Suprapubic skin (tissue), 4 donors: ENCODE measurements around the gene DLG1. TPM values are rescaled to one million over a fixed set of nuclear protein-coding genes. Genes with fewer than 3 reads are reported as not detected.

ENCODE experiments used
- DNase-seq, 2 donors: peaks; one replicate each; pipeline ENCODE4 v3.0.0-alpha.2; 2019; ENCODE audit warnings: low spot score in 2 of 2
- H3K27ac ChIP-seq: fragments of 200-600 bp; sonication (generic); one replicate; pipeline ENCODE4 v1.5.1; 2019
- H3K27me3 ChIP-seq: fragments of 200-600 bp; sonication (generic); one replicate; pipeline ENCODE4 v1.5.1; 2019
- H3K36me3 ChIP-seq: fragments of 200-600 bp; sonication (generic); one replicate; pipeline ENCODE4 v1.5.1; 2019
- H3K4me1 ChIP-seq: fragments of 200-600 bp; sonication (generic); one replicate; pipeline ENCODE4 v1.5.1; 2019
- H3K4me3 ChIP-seq: fragments of 200-600 bp; sonication (generic); one replicate; pipeline ENCODE4 v1.5.1; 2019; ENCODE audit warnings: mild to moderate bottlenecking
- H3K9me3 ChIP-seq: fragments of 200-600 bp; sonication (generic); one replicate; pipeline ENCODE4 v1.5.1; 2019
- CTCF ChIP-seq, 2 donors: fragments of 200-600 bp in 1 of 2; fragments of 450-650 bp in 1 of 2; sonication (generic) in 1 of 2; IDR thresholded peaks; one replicate each; pipeline ENCODE4 v1.5.1; 2016 to 2019; ENCODE audit warnings: antibody characterized with exemption in 2 of 2, mild to moderate bottlenecking in 1 of 2, moderate library complexity in 1 of 2
- EP300 ChIP-seq: sonication (generic); formaldehyde crosslinking; IDR thresholded peaks from one replicate; pipeline ENCODE4 v1.6.1; 2017; ENCODE audit warnings: antibody characterized with exemption
- POLR2A ChIP-seq, 2 donors: fragments of 450-650 bp; IDR thresholded peaks; one replicate each; pipeline ENCODE4 v1.6.1; 2017; ENCODE audit warnings: antibody characterized with exemption in 2 of 2, mild to moderate bottlenecking in 2 of 2, moderate library complexity in 2 of 2
- POLR2AphosphoS5 ChIP-seq, 3 donors: sonication (generic); formaldehyde crosslinking; IDR thresholded peaks; one replicate each; pipeline ENCODE4 v1.6.1; 2017; ENCODE audit warnings: antibody characterized with exemption in 3 of 3
- WGBS: methylation state at CpG from one replicate; pipeline ENCODE4 v1.1.5; 2018; 5-methylcytosine and 5-hydroxymethylcytosine counted together
- total RNA-seq, 4 donors: library from RNA; depleted of rRNA; stranded (reverse); fragments of >200 nt; gene quantifications; one replicate each; pipeline ENCODE4 v1.1.0, GENCODE V29; 2016

Gene DLG1
- 100 to 1,000 TPM in 2 of 4 donors, 10 to 100 TPM in 2; 86.2 to 140 (median 103) TPM for total RNA-seq

GRCh38 chr3:197298341-197298944 is at the start of gene DLG1:
Gene DLG1 (minus strand): TSS chr3:197298612. CDS start chr3:197297204, 1,408 bp downstream.
- WGBS = 0% methylated on average over 14 of the region's 29 CpGs
- H3K27ac ChIP-seq = peak within 1 kb of the TSS; percentile 94
- H3K27me3 ChIP-seq = no peaks in the 10 kb centered on the region
- H3K36me3 ChIP-seq = peaks cover 7% of the 10 kb centered on the region
- H3K9me3 ChIP-seq = no peaks in the 10 kb centered on the region
- H3K4me3 ChIP-seq = peak within 1 kb of the TSS; percentile 98
- TF ChIP-seq POLR2AphosphoS5 (IDR thresholded peaks at IDR 0.05) = peak in 2 of 3 donors; percentile 34 to 51
- TF ChIP-seq POLR2A (IDR thresholded peaks at IDR 0.05) = peak in 1 of 2 donors; percentile 38
- no peak for TF ChIP-seq EP300
- DNase-seq = peak; percentile 94 to 95
- H3K4me1 ChIP-seq = peaks cover 33% of the 10 kb centered on the region

- Histone ChIP-seq H3K4me1 (peaks cover 10% of the 10 kb centered on the region), H3K27ac (no peak overlapping the region), H3K4me3 (no peak overlapping the region), H3K27me3 (no peaks in the 10 kb centered on the region), H3K9me3 (no peaks in the 10 kb centered on the region), H3K36me3 (no peaks in the 10 kb centered on the region)
- WGBS = 95% methylated on average over 6 of the region's 6 CpGs
- TF ChIP-seq EP300 (no peak), POLR2AphosphoS5 (IDR thresholded peaks at IDR 0.05) (no peak), CTCF (IDR thresholded peaks at IDR 0.05) (no peak)
- no peak for DNase-seq
These were observed 49.6 kb upstream of the DLG1 start for GRCh38 chr3:197348014-197348413.

- H3K27ac ChIP-seq = no peak overlapping the region
- no peaks in the 10 kb centered on the region for H3K27me3 ChIP-seq
- H3K36me3 ChIP-seq = no peaks in the 10 kb centered on the region
- H3K4me3 ChIP-seq = no peak overlapping the region
- DNase-seq = no peak
- no peak for TF ChIP-seq POLR2AphosphoS5 (IDR thresholded peaks at IDR 0.05)
- TF ChIP-seq CTCF (IDR thresholded peaks at IDR 0.05) = no peak
- no peak for TF ChIP-seq EP300
- TF ChIP-seq POLR2A (IDR thresholded peaks at IDR 0.05) = no peak
- H3K9me3 ChIP-seq = no peaks in the 10 kb centered on the region
- peaks cover under 1% of the 10 kb centered on the region for H3K4me1 ChIP-seq
- WGBS = 81% methylated on average over 4 of the region's 4 CpGs
These were observed 47.0 kb upstream of the DLG1 start for GRCh38 chr3:197345390-197345789.

GRCh38 chr3:197344582-197345318 is 46.3 kb upstream of the DLG1 start:
- TF ChIP-seq POLR2AphosphoS5 (IDR thresholded peaks at IDR 0.05) = no peak
- Histone ChIP-seq H3K27me3 (no peaks in the 10 kb centered on the region), H3K27ac (no peak overlapping the region), H3K36me3 (no peaks in the 10 kb centered on the region), H3K4me3 (no peak overlapping the region), H3K9me3 (no peaks in the 10 kb centered on the region), H3K4me1 (peaks cover 7% of the 10 kb centered on the region)
- 83% methylated on average over 11 of the region's 11 CpGs for WGBS
- DNase-seq = peak in 1 of 2 donors; percentile 55

GRCh38 chr3:197343656-197344408 is 45.4 kb upstream of the DLG1 start:
- TF ChIP-seq POLR2A (IDR thresholded peaks at IDR 0.05) = no peak
- no peak for TF ChIP-seq EP300
- TF ChIP-seq CTCF (IDR thresholded peaks at IDR 0.05) = no peak
- TF ChIP-seq POLR2AphosphoS5 (IDR thresholded peaks at IDR 0.05) = no peak
- 72% methylated on average over 10 of the region's 10 CpGs for WGBS
- H3K27me3 ChIP-seq = no peaks in the 10 kb centered on the region
- H3K4me3 ChIP-seq = no peak overlapping the region
- H3K36me3 ChIP-seq = no peaks in the 10 kb centered on the region
- peaks cover 7% of the 10 kb centered on the region for H3K4me1 ChIP-seq
- no peaks in the 10 kb centered on the region for H3K9me3 ChIP-seq
- DNase-seq = peak in 1 of 2 donors; percentile 35
- H3K27ac ChIP-seq = no peak overlapping the region

- peaks cover 7% of the 10 kb centered on the region for H3K4me1 ChIP-seq
- H3K4me3 ChIP-seq = no peak overlapping the region
- H3K27ac ChIP-seq = no peak overlapping the region
- no peaks in the 10 kb centered on the region for H3K9me3 ChIP-seq
- H3K27me3 ChIP-seq = no peaks in the 10 kb centered on the region
- no peaks in the 10 kb centered on the region for H3K36me3 ChIP-seq
- DNase-seq = no peak
- 96% methylated on average over 6 of the region's 6 CpGs for WGBS
- TF ChIP-seq CTCF (IDR thresholded peaks at IDR 0.05) (no peak), POLR2AphosphoS5 (IDR thresholded peaks at IDR 0.05) (no peak), POLR2A (IDR thresholded peaks at IDR 0.05) (no peak), EP300 (no peak)
These were observed 44.7 kb upstream of the DLG1 start for GRCh38 chr3:197343111-197343510.
